CD1c-positive myeloid dendritic cell (primary cell): Measurements from ENCODE around the gene NUTF2.

Source experiments
- DNase-seq: peaks from one replicate; pipeline ENCODE4 v3.0.0-alpha.2; 2016; ENCODE audit errors: extremely low spot score

Gene NUTF2

GRCh38 chr16:67837811-67838210 is 8.9 kb upstream of the NUTF2 start:
- no peak for DNase-seq

- DNase-seq, result no peak
Measured at GRCh38 chr16:67841198-67841815, 5.4 kb upstream of the NUTF2 start.

GRCh38 chr16:67841816-67842508 is 4.8 kb upstream of the NUTF2 start, which contains the start of gene THAP11:
Gene THAP11 (plus strand): TSS chr16:67842320. CDS start chr16:67842555, 235 bp downstream.
- DNase-seq, result peak; percentile 98

- peak; percentile 52 for DNase-seq
Measured at GRCh38 chr16:67842509-67843342, 4.0 kb upstream of the NUTF2 start.

- DNase-seq, result no peak
Measured at GRCh38 chr16:67843343-67843765, 3.4 kb upstream of the NUTF2 start.

GRCh38 chr16:67844497-67844896 is 2.2 kb upstream of the NUTF2 start:
- DNase-seq, result no peak

GRCh38 chr16:67845291-67846062 is 1.3 kb upstream of the NUTF2 start:
- DNase-seq, result peak; percentile 57

GRCh38 chr16:67846063-67846319 is 742 bp upstream of the NUTF2 start:
- no peak for DNase-seq

- peak; percentile 78 for DNase-seq
Measured at GRCh38 chr16:67847064-67847861, 530 bp downstream of the NUTF2 start, which contains the start of gene CENPT. Gene CENPT (minus strand): TSS chr16:67847693. CDS start chr16:67833859, 13,834 bp downstream.

- no peak for DNase-seq
Measured at GRCh38 chr16:67848118-67848517, 1.4 kb downstream of the NUTF2 start.

GRCh38 chr16:67853670-67854069 is 6.9 kb downstream of the NUTF2 start:
- no peak for DNase-seq

GRCh38 chr16:67855789-67856188 is 9.1 kb downstream of the NUTF2 start:
- no peak for DNase-seq

- peak; percentile 1 for DNase-seq
Measured at GRCh38 chr16:67856927-67857546, 10.3 kb downstream of the NUTF2 start.

- peak; percentile 98 for DNase-seq
Measured at GRCh38 chr16:67857547-67858233, 11.0 kb downstream of the NUTF2 start.

GRCh38 chr16:67858500-67858899 is 11.8 kb downstream of the NUTF2 start:
- DNase-seq, result peak; percentile 68

GRCh38 chr16:67860589-67861398 is 14.1 kb downstream of the NUTF2 start:
- peak; percentile 20 for DNase-seq

- DNase-seq, result no peak
Measured at GRCh38 chr16:67861877-67862276, 15.1 kb downstream of the NUTF2 start.

- no peak for DNase-seq
Measured at GRCh38 chr16:67862623-67863583, 16.2 kb downstream of the NUTF2 start.
